ENCODE data around the gene GSG1L. TPM values are rescaled to one million over a fixed set of nuclear protein-coding genes. Genes with fewer than 3 reads are reported as not detected.

GSG1L gene
- polyA plus RNA-seq, 3 donors, result not detected

DNA sequence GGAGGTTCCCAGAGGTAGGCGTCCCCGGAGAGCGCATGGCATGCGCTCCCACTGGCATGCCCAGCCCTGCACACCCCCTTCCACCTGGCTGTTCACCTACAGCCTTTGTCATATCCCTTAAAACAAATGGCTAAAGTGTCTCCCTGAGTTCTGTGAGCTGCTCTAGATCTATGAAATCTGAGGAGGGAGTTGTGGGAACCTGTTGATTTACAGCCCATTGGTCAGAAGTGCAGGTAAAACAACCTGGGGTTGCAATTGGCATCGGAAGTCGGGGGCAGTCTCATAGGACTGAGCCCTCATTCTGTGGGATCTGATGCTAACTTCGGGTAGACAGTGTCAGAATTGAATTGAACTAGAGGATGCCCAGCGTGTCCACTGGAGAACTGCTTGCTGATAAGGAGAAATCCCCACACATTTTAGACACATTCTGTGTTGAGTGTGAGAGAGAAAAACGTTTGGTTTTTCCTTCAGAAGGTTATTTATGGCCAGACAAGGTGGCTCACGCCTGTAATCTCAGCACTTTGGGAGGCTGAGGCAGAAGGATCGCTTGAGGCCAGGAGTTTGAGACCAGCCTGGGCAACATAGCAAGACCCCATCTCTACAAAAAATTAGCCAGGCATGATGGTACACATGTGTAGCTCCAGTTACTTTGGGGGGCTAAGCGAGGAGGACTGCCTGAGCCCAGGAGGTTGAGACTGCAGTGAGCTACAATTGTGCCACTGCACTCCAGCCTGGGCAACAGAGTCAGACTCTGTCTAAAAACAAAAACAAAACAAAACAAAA lies 22.1 kb upstream of the GSG1L start:
- H3K79me2 ChIP-seq (ENCODE audit: insufficient read depth, low read length), result no peaks in the 10 kb centered on the region
- no peak overlapping the region for H3K4me2 ChIP-seq (replicated peaks; ENCODE audit: extremely low read depth, low read length, poor library complexity, severe bottlenecking)
- WGBS (ENCODE audit: insufficient coverage), result 82% methylated on average over 3 of the region's 12 CpGs
- Mint-ChIP-seq H3K4me1 (no peaks in the 10 kb centered on the region), H3K36me3 (no peaks in the 10 kb centered on the region), H3K27ac (no peak overlapping the region), H3K4me3 (no peak overlapping the region), H3K9me3 (no peaks in the 10 kb centered on the region), H3K27me3 (ENCODE audit: low read depth in 3 of 3) (peaks cover 0 to 4% (median 3%) of the 10 kb centered on the region in 3 donors)
- no peak overlapping the region for H3K4me3 ChIP-seq (replicated peaks in 1 of 3; ENCODE audit: low read depth in 2 of 3, low read length in 3 of 3)
- H3K36me3 ChIP-seq (replicated peaks in 1 of 2; ENCODE audit: control insufficient read depth in 1 of 2, insufficient read depth in 2 of 2, low read length in 2 of 2), result no peaks in the 10 kb centered on the region
- peaks cover 4% of the 10 kb centered on the region for H4K20me1 ChIP-seq (ENCODE audit: insufficient read depth, low read length)
- no peak overlapping the region for H3K27ac ChIP-seq (ENCODE audit: low read depth in 1 of 2, low read length in 2 of 2)
- H3K9ac ChIP-seq (ENCODE audit: insufficient read depth, low read length, poor library complexity, severe bottlenecking), result no peak overlapping the region
- H3K4me1 ChIP-seq (ENCODE audit: control insufficient read depth in 1 of 2, insufficient read depth in 2 of 2, low read length in 2 of 2), result no peaks in the 10 kb centered on the region
- intact Hi-C loops (cut with micrococcal nuclease), result no loop called here
- no peak for DNase-seq
- TF ChIP-seq, protein P1, sequence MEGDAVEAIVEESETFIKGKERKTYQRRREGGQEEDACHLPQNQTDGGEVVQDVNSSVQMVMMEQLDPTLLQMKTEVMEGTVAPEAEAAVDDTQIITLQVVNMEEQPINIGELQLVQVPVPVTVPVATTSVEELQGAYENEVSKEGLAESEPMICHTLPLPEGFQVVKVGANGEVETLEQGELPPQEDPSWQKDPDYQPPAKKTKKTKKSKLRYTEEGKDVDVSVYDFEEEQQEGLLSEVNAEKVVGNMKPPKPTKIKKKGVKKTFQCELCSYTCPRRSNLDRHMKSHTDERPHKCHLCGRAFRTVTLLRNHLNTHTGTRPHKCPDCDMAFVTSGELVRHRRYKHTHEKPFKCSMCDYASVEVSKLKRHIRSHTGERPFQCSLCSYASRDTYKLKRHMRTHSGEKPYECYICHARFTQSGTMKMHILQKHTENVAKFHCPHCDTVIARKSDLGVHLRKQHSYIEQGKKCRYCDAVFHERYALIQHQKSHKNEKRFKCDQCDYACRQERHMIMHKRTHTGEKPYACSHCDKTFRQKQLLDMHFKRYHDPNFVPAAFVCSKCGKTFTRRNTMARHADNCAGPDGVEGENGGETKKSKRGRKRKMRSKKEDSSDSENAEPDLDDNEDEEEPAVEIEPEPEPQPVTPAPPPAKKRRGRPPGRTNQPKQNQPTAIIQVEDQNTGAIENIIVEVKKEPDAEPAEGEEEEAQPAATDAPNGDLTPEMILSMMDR (IDR thresholded peaks at IDR 0.05), result no peak
- no peak overlapping the region for H2AFZ ChIP-seq (ENCODE audit: insufficient read depth, low read depth, low read length, poor library complexity, severe bottlenecking)
- H3K9me3 ChIP-seq (replicated peaks in 1 of 2; ENCODE audit: control insufficient read depth in 1 of 2, insufficient read depth in 1 of 2, low read length in 2 of 2), result no peaks in the 10 kb centered on the region
- no peaks in the 10 kb centered on the region for H3K27me3 ChIP-seq (ENCODE audit: control insufficient read depth in 2 of 2, insufficient read depth in 2 of 2, low read length in 2 of 2)

DNA sequence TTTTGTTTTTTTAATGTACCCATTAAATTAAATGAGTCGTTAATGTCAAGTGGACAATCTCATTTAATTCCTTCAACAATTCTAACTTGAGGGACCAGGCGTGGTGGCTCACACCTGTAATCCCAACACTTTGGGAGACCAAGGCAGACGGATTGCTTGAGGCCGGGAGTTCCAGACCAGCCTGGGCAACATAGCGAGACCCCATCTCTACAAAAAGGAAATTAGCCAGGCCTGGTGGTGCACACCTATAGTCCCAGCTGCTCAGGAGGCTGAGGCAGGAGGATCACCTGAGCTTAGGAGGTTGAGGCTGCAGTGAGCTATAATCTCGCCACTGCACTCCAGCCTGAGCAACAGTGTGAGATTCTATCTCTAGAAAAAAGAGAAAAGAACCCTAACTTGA lies 20.7 kb upstream of the GSG1L start:
- H4K20me1 ChIP-seq (ENCODE audit: insufficient read depth, low read length), result no peaks in the 10 kb centered on the region
- Mint-ChIP-seq H3K4me1 (no peaks in the 10 kb centered on the region), H3K36me3 (no peaks in the 10 kb centered on the region), H3K27me3 (ENCODE audit: low read depth in 3 of 3) (peaks cover 4 to 6% (median 5%) of the 10 kb centered on the region in 3 donors), H3K9me3 (no peaks in the 10 kb centered on the region), H3K4me3 (no peak overlapping the region), H3K27ac (peak overlapping the region in 1 of 7 donors; percentile 27)
- no peak overlapping the region for H2AFZ ChIP-seq (ENCODE audit: insufficient read depth, low read depth, low read length, poor library complexity, severe bottlenecking)
- H3K9ac ChIP-seq (ENCODE audit: insufficient read depth, low read length, poor library complexity, severe bottlenecking), result no peak overlapping the region
- no peaks in the 10 kb centered on the region for H3K79me2 ChIP-seq (ENCODE audit: insufficient read depth, low read length)
- no peak overlapping the region for H3K27ac ChIP-seq (ENCODE audit: low read depth in 1 of 2, low read length in 2 of 2)
- H3K27me3 ChIP-seq (ENCODE audit: control insufficient read depth in 2 of 2, insufficient read depth in 2 of 2, low read length in 2 of 2), result no peaks in the 10 kb centered on the region
- no peaks in the 10 kb centered on the region for H3K9me3 ChIP-seq (replicated peaks in 1 of 2; ENCODE audit: control insufficient read depth in 1 of 2, insufficient read depth in 1 of 2, low read length in 2 of 2)
- TF ChIP-seq, protein P1 (IDR thresholded peaks at IDR 0.05), result no peak
- intact Hi-C loops (cut with micrococcal nuclease), result no loop called here
- WGBS (ENCODE audit: insufficient coverage), result 75% methylated on average over 1 of the region's 6 CpGs
- no peak for DNase-seq
- H3K36me3 ChIP-seq (replicated peaks in 1 of 2; ENCODE audit: control insufficient read depth in 1 of 2, insufficient read depth in 2 of 2, low read length in 2 of 2), result no peaks in the 10 kb centered on the region
- no peak overlapping the region for H3K4me3 ChIP-seq (replicated peaks in 1 of 3; ENCODE audit: low read depth in 2 of 3, low read length in 3 of 3)
- no peak overlapping the region for H3K4me2 ChIP-seq (replicated peaks; ENCODE audit: extremely low read depth, low read length, poor library complexity, severe bottlenecking)
- no peaks in the 10 kb centered on the region for H3K4me1 ChIP-seq (ENCODE audit: control insufficient read depth in 1 of 2, insufficient read depth in 2 of 2, low read length in 2 of 2)

Measured in CD14-positive monocyte (primary cell).